ENCODE data around the gene IFTAP.
"Not testable (repeated sequence)": the region's sequence is repeated elsewhere in the genome, so short reads cannot be mapped to it uniquely, and the experiment has no call there.

IFTAP gene

GRCh38 chr11:36638556-36638955, 44.3 kb downstream of the IFTAP start:
- DNase-seq (ENCODE audit: low read depth in 2 of 2): no peak

DNA sequence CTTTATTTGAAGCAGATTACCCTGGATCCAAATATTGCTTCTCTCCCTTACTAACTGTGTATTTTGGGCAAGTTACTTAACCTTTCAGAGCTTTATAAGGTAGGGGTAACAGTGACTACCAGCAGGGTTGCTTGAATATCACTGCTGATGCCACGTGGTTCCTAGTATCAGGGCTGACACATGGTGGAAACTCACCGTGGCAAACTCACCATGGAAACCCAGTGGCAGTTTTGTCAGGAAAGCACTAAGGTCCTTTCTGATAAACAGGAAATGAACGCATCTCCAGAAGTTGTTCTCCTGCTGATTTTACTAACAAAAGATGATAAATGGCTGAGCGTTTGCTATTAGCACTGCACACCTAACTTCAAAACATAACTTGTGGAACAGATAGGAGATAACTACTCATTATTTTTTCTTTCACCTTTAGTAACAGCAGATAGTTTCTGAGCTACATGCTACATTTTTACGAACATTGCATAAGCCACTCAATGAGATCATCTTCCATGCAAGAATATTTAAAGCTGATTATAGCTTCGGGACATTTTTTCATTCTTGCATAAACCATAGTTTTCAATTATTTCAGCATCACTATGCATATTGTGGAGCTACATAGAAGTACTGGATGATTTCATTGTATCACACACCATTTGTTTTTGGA, 63.4 kb downstream of the IFTAP start:
- DNase-seq (ENCODE audit: low read depth in 2 of 2): no peak

GRCh38 chr11:36661359-36661758, 67.1 kb downstream of the IFTAP start:
- not testable (repeated sequence) for DNase-seq (ENCODE audit: low read depth in 2 of 2)

DNA sequence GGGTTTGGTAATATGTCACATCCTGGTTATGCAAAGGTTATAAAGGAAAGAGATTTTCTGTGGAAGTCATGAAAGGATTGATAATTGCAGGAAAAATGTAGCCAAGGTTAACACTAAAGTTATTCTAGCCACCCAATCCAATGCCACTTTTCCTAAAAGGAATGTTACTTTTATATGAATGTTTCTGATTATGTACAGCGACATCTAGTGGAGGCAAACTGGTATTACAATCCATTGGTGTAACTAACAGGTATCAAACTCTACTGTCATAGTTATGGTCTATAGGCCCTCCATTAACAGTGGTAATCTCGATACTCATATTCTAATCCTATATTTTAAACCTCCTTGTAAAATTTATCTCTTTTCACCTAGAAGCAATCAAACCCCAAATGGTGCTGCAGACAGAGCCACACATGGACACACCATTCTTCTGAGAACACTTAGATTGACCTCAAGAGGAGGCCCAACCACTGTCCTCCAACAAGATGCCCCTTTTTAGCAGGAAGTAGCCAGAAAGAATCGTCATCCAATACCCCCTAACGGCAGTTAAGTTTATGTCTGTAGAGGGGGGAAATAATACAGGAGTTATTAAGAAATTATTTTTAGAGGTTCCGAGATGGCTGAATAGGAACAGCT, 78.6 kb downstream of the IFTAP start:
- DNase-seq (ENCODE audit: low read depth in 2 of 2): no peak

DNA sequence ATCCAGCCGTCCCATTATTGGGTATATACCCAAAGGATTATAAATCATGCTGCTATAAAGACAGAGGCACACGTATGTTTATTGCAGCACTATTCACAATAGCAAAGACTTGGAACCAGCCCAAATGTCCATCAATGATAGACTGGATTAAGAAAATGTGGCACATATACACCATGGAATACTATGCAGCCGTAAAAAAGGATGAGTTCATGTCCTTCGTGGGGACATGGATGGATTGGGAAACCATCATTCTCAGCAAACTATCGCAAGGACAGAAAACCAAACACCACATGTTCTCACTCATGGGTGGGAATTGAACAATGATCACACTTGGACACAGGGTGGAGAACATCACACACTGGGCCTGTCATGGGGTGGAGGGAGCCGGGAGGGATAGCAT, 85.2 kb downstream of the IFTAP start:
- DNase-seq (ENCODE audit: low read depth in 2 of 2): not testable (repeated sequence)

- DNase-seq (ENCODE audit: low read depth in 2 of 2): no peak
Measured at GRCh38 chr11:36683818-36684217, 89.5 kb downstream of the IFTAP start.

DNA sequence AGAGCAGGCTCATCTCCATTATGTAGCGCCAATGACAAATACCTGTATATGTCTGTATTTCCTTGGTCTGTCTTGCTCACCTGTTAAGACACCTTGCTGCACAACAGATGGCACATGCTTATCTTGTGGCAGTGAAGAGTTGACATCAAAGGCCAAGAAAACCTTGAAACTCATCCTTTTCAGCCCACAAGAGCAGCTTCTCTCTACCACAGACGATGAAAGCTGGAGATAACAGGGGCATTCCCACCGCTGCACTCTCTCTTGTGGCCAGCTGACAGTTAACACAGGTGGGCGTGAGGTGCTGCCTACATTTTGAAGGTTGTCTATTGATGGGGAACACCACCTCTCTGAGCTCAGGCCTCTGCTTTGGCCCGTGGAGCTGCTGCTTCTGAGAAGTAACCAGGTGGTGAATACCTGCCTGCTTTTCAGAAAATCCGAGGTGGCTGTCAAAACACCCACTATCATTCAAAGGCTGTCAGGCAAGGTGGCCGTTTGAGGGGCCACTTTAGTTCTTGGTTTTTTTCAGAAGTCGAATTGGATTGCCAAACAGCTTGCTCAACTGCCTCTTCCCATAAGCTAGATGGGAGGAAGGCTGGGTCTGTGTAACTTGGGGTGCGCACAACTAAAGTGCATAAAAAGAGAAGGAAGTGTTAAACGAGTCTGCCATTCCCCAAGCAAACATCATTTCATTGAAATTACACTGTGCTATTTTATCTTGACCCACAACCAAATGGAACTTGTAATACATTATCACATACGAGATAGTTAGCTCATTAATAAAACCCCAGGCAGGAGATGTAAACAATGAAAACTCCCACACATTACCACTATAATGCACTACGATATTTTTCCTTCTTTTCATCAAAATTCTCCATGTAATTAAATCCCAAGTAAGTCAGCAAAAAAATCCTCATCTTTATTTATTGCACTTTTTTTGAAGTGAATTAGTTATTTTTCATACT, 90.8 kb downstream of the IFTAP start:
- no peak for DNase-seq (ENCODE audit: low read depth in 2 of 2)

DNA sequence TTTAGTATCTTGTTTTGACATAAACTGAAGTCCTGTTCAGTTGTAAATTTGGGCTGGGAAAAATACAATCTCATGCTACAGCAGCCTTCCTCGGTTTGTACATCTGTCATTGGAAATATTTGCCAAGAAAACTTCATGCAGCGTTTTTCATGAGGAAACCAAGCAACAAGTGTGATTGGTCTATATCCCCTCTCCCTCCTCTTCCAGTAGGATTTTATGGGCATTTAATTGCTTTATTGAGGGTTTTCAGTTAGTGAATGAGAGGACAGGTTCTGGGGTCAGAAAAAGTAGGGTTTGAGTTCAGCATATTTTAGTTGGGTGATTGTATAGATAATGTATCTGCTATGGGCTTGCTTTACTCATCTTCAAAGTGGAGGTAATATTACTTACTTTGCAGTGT, 93.8 kb downstream of the IFTAP start:
- DNase-seq (ENCODE audit: low read depth in 2 of 2): no peak

GRCh38 chr11:36688571-36689291, 94.4 kb downstream of the IFTAP start:
- DNase-seq (ENCODE audit: low read depth in 2 of 2): no peak

DNA sequence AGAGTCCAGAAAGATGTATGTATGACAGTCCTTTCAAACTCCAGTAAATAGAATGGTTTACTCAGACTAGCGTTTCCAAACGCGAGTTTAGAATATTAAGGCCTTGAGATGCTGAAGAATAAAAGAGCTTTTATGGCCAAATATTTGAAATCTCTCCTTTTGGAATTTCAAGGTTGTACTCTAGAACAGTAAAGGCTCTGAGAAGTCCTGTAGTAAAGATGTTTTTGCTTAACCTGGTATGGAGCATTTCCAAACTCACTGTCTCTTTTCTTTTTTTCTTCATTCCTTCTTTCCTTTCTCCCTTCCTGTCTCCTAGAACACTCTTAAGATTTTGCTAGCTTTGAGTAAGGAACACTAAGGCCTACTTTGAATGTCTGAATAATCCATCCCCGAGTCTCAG, 95.1 kb downstream of the IFTAP start:
- DNase-seq (ENCODE audit: low read depth in 2 of 2): no peak

DNA sequence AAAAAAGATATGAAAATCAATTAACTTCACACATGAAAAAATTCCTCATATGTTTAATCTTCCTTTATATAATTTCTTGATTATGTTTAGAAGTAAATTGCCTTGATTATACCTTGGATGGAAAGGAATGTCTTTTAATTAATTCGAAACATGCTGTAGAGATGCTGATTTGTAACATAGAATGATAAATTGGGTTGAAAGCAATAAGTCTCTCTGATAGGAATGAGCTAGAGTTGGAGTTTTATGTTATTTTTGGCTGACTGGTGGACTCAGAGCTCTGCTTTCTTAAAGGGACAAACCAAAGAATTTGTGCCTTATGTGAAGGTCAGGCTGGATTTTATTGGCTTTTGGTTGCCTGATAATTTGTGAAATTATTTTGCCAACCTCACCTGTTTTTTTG, 98.4 kb downstream of the IFTAP start:
- no peak for DNase-seq (ENCODE audit: low read depth in 2 of 2)

GRCh38 chr11:36693139-36693843, 99.0 kb downstream of the IFTAP start:
- DNase-seq (ENCODE audit: low read depth in 2 of 2): no peak

- no peak for DNase-seq (ENCODE audit: low read depth in 2 of 2)
Measured at GRCh38 chr11:36695111-36695510, 100.8 kb downstream of the IFTAP start.

GRCh38 chr11:36695571-36695970, 101.3 kb downstream of the IFTAP start:
- no peak for DNase-seq (ENCODE audit: low read depth in 2 of 2)

DNA sequence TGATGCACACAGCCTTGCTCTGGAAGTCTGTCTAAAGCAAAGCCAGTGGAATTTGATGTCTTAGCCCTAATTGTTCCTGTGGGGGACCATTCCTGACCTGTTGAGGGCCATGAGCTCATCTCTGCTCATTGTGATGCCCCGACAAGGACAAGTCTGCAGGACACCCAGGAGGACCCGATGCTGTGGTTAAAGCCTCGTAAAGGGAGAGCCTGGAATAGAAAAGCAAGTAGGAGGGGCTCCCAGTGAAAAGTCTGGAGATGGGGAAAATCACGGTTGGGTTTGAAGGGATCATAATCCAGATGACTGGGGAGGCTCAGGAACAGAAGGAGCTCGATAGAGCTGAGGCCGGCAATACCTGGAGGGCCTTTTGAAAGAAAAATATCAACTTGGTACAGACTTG, 102.2 kb downstream of the IFTAP start:
- DNase-seq (ENCODE audit: low read depth in 2 of 2): no peak

DNA sequence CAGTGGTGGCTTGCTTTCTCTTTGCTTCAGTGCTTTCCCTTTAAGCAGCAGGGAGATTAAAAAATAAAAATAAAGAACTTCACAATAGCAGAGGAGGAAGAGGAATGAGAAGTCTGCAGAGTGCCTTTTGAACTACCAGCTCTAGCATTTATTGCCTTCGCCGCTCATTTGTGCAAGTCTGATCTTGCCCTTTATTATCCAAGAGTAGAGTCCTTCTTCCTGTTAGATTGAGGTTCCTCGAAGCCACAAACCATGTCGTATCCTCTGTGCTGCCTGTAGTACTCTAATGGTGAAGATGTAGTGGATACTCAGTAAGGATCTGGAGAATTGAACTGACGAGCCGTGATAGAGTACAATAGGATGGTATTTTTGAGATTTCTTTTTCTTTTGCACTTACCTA, 105.0 kb downstream of the IFTAP start:
- DNase-seq (ENCODE audit: low read depth in 2 of 2): no peak

GRCh38 chr11:36700246-36700645, 105.9 kb downstream of the IFTAP start:
- no peak for DNase-seq (ENCODE audit: low read depth in 2 of 2)

- no peak for DNase-seq (ENCODE audit: low read depth in 2 of 2)
Measured at GRCh38 chr11:36702330-36703054, 108.2 kb downstream of the IFTAP start.

GRCh38 chr11:36703055-36703404, 108.7 kb downstream of the IFTAP start:
- no peak for DNase-seq (ENCODE audit: low read depth in 2 of 2)
